DOHH2 (cell line): ENCODE results near the gene FTO.

Source experiments
- CTCF ChIP-seq: fragments of 200-600 bp; sonication (generic); IDR thresholded peaks from one replicate; pipeline ENCODE4 v1.5.1; 2014; ENCODE audit warnings: antibody characterized with exemption, mild to moderate bottlenecking, low read depth, low read length; ENCODE audit not compliant: poor library complexity, severe bottlenecking
- EZH2phosphoT487 ChIP-seq: fragments of 200-600 bp; sonication (generic); IDR thresholded peaks from 2 replicates; pipeline ENCODE4 v1.6.1; 2017; ENCODE audit warnings: borderline replicate concordance, mild to moderate bottlenecking, antibody characterized with exemption, low read length, moderate library complexity, mixed read lengths

- TF ChIP-seq CTCF (no peak), EZH2phosphoT487 (no peak)
Observed at GRCh38 chr16:54160939-54161897, 457.3 kb downstream of the FTO start.
